Fibroblast of the aortic adventitia (primary cell): ENCODE data around the gene CRACDL. TPM values are rescaled to one million over a fixed set of nuclear protein-coding genes. Genes with fewer than 3 reads are reported as not detected.

Source experiments
- DNase-seq: peaks from one replicate; pipeline ENCODE4 v3.0.0-alpha.2; 2010; ENCODE audit warnings: low read depth
- H3K4me3 ChIP-seq: 2 replicates; pipeline ENCODE4 v1.5.1; 2011; ENCODE audit warnings: low read depth, mild to moderate bottlenecking, control low read depth, low read length, moderate library complexity
- CTCF ChIP-seq: IDR thresholded peaks from 2 replicates; pipeline ENCODE4 v1.5.1; 2011; ENCODE audit warnings: mild to moderate bottlenecking, low read length, control low read depth, inconsistent platforms; ENCODE audit not compliant: insufficient read depth
- total RNA-seq: library from RNA; depleted of rRNA; stranded (reverse); fragments of >200 nt; gene quantifications from 2 replicates; pipeline ENCODE4 v1.2.3, GENCODE V29; 2012; ENCODE audit warnings: low replicate concordance

Gene CRACDL
- total RNA-seq, 1 donor = not detected

- peak; percentile 85 for DNase-seq
- no peak overlapping the region for H3K4me3 ChIP-seq
- no peak for TF ChIP-seq CTCF
Measured at GRCh38 chr2:98912221-98912851, 23.7 kb downstream of the CRACDL start.

- no peak for TF ChIP-seq CTCF
- DNase-seq = no peak
- no peak overlapping the region for H3K4me3 ChIP-seq
Measured at GRCh38 chr2:98911376-98912154, 24.5 kb downstream of the CRACDL start.

- no peak overlapping the region for H3K4me3 ChIP-seq
- TF ChIP-seq CTCF = no peak
- no peak for DNase-seq
Measured at GRCh38 chr2:98911126-98911375, 25.0 kb downstream of the CRACDL start.

GRCh38 chr2:98910349-98911125 is 25.5 kb downstream of the CRACDL start:
- no peak for DNase-seq
- TF ChIP-seq CTCF = no peak
- no peak overlapping the region for H3K4me3 ChIP-seq

- peak; percentile 91 for DNase-seq
- TF ChIP-seq CTCF = no peak
- H3K4me3 ChIP-seq = no peak overlapping the region
Measured at GRCh38 chr2:98909317-98910211, 26.5 kb downstream of the CRACDL start.

- no peak for TF ChIP-seq CTCF
- H3K4me3 ChIP-seq = no peak overlapping the region
- DNase-seq = peak; percentile 34
Measured at GRCh38 chr2:98908931-98909316, 27.1 kb downstream of the CRACDL start.
